Liver (tissue), 9 donors: ENCODE measurements around the gene MYO3B. TPM values are rescaled to one million over a fixed set of nuclear protein-coding genes. Genes with fewer than 3 reads are reported as not detected.

Source experiments
- DNase-seq: peaks from one replicate; pipeline ENCODE4 v3.0.0-alpha.2; 2017; ENCODE audit warnings: low spot score
- H3K27ac ChIP-seq, 2 donors: one replicate each; pipeline ENCODE4 v1.7.0; 2013; ENCODE audit warnings: inconsistent platforms in 2 of 2, low read length in 2 of 2, control low read depth in 1 of 2, low read depth in 1 of 2, mild to moderate bottlenecking in 1 of 2
- H3K27me3 ChIP-seq, 4 donors: one replicate each; pipeline versions ENCODE4 v1.6.1 to v1.7.0; 2013; ENCODE audit warnings: low read length in 3 of 4, inconsistent platforms in 1 of 4, mild to moderate bottlenecking in 1 of 4, moderate library complexity in 1 of 4; ENCODE audit not compliant: control insufficient read depth in 4 of 4, insufficient read depth in 4 of 4
- H3K36me3 ChIP-seq, 4 donors: one replicate each; pipeline versions ENCODE4 v1.6.1 to v1.7.0; 2013; ENCODE audit warnings: low read length in 3 of 4, mild to moderate bottlenecking in 3 of 4, low read depth in 1 of 4, moderate library complexity in 1 of 4; ENCODE audit not compliant: control insufficient read depth in 4 of 4, insufficient read depth in 3 of 4
- H3K4me1 ChIP-seq, 4 donors: one replicate each; pipeline versions ENCODE4 v1.6.1 to v1.7.0; 2013; ENCODE audit warnings: low read length in 3 of 4, mild to moderate bottlenecking in 3 of 4, moderate library complexity in 1 of 4; ENCODE audit not compliant: control insufficient read depth in 4 of 4, insufficient read depth in 4 of 4
- H3K4me3 ChIP-seq, 3 donors: one replicate each; pipeline versions ENCODE4 v1.6.1 to v1.7.0; 2013; ENCODE audit warnings: low read length in 3 of 3, control low read depth in 1 of 3, low read depth in 1 of 3, mild to moderate bottlenecking in 1 of 3
- H3K9ac ChIP-seq, 2 donors: one replicate each; pipeline ENCODE4 v1.7.0; 2013; ENCODE audit warnings: low read length in 2 of 2, mild to moderate bottlenecking in 2 of 2, moderate library complexity in 2 of 2, control low read depth in 1 of 2, low read depth in 1 of 2
- H3K9me3 ChIP-seq, 4 donors: one replicate each; pipeline versions ENCODE4 v1.6.1 to v1.7.0; 2013; ENCODE audit warnings: low read length in 3 of 4; ENCODE audit not compliant: control insufficient read depth in 4 of 4
- FOXA1 ChIP-seq: IDR thresholded peaks from 2 replicates; pipeline ENCODE4 v1.6.1; 2016; ENCODE audit warnings: antibody characterized with exemption
- FOXA2 ChIP-seq: IDR thresholded peaks from 2 replicates; pipeline ENCODE4 v1.6.1; 2016; ENCODE audit warnings: antibody characterized with exemption
- GABPA ChIP-seq, 2 donors: IDR thresholded peaks in 1 of 2; conservative IDR thresholded peaks in 1 of 2; 2 replicates each; pipeline ENCODE4 v1.6.1; 2016; ENCODE audit warnings: antibody characterized with exemption in 2 of 2, mild to moderate bottlenecking in 1 of 2, moderate library complexity in 1 of 2
- HNF4A ChIP-seq, 2 donors: conservative IDR thresholded peaks; 2 replicates each; pipeline ENCODE4 v1.6.1; 2016; ENCODE audit warnings: antibody characterized with exemption in 2 of 2, mild to moderate bottlenecking in 2 of 2
- HNF4G ChIP-seq: IDR thresholded peaks from 2 replicates; pipeline ENCODE4 v1.6.1; 2016; ENCODE audit warnings: antibody characterized with exemption
- NR2F2 ChIP-seq: IDR thresholded peaks from 2 replicates; pipeline ENCODE4 v1.6.1; 2016; ENCODE audit warnings: antibody characterized with exemption
- TAF1 ChIP-seq: conservative IDR thresholded peaks from 2 replicates; pipeline ENCODE4 v1.6.1; 2016; ENCODE audit warnings: antibody characterized with exemption, mild to moderate bottlenecking
- YY1 ChIP-seq: IDR thresholded peaks from 2 replicates; pipeline ENCODE4 v1.6.1; 2016; ENCODE audit warnings: antibody characterized with exemption, mild to moderate bottlenecking
- WGBS: extraction: QIAGEN DNeasy Blood & Tissue Kit; methylation state at CpG from one replicate; pipeline ENCODE4 v1.1.7; 2013; 5-methylcytosine and 5-hydroxymethylcytosine counted together
- polyA plus RNA-seq, 2 donors: library from polyadenylated mRNA; stranded (reverse) in 1 of 2; unstranded in 1 of 2; fragments of 200-250 nt in 1 of 2; fragments of >200 nt in 1 of 2; fragmentation: Nextera tagmentation in 1 of 2; extraction: Ambion mirVana in 1 of 2; gene quantifications; one replicate each; pipeline versions ENCODE4 v1.2.1 to v1.2.3, GENCODE V29; 2013 to 2015
- total RNA-seq, 2 donors: library from RNA; depleted of rRNA; stranded (reverse); fragments of >200 nt; gene quantifications; one replicate each; pipeline ENCODE4 v1.2.3, GENCODE V29; 2014
- TF ChIP-seq, protein P1 (sequence below): IDR thresholded peaks from 2 replicates; pipeline ENCODE4 v1.6.1; 2016; ENCODE audit warnings: antibody characterized with exemption
- TF ChIP-seq, protein P2 (sequence below): IDR thresholded peaks from 2 replicates; pipeline ENCODE4 v1.6.1; 2016; ENCODE audit warnings: antibody characterized with exemption, mild to moderate bottlenecking
- TF ChIP-seq, protein P3 (sequence below): IDR thresholded peaks from 2 replicates; pipeline ENCODE4 v1.6.1; 2016; ENCODE audit warnings: antibody characterized with exemption
- TF ChIP-seq, protein P4 (sequence below): fragments of 150-350 bp; IDR thresholded peaks from 2 replicates; pipeline ENCODE4 v1.5.1; 2017; ENCODE audit warnings: improper control_type of control experiment, low read depth, low read length; ENCODE audit not compliant: missing input control
- donor health status: healthy.
- donor health status: healthy.
- donor health status: healthy.
- donor health status: healthy.
- donor health status: healthy.

MYO3B gene
- total and polyA plus RNA-seq, 4 donors: under 0.01 to 0.05 TPM; not detected in 2

DNA sequence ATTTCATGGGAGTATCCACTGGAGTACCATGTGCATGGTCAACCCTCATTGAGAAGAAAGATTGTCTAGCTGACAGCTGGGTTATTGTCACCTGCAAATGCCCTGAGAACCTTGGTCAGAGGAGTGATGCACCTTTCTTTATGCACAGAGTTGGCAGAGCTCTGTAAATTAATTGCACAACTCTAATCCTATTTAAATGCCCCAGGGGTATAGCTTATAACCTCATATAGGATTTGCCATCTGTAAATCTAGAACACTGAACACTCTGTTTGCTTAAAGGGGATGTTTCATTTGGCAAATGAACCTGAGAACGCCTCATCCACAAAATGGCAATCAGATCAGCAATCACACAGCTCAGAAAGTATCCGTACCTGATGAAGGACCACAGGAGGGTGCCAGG lies 465.4 kb downstream of the MYO3B start:
- Histone ChIP-seq H3K9ac (no peak overlapping the region), H3K4me1 (no peaks in the 10 kb centered on the region), H3K36me3 (no peaks in the 10 kb centered on the region), H3K4me3 (no peak overlapping the region), H3K27ac (no peak overlapping the region), H3K27me3 (no peaks in the 10 kb centered on the region), H3K9me3 (no peaks in the 10 kb centered on the region)
- 92% methylated on average over 2 of the region's 2 CpGs for whole genome bisulfite sequencing
- TF ChIP-seq NR2F2: no peak
- TF ChIP-seq, protein P1, sequence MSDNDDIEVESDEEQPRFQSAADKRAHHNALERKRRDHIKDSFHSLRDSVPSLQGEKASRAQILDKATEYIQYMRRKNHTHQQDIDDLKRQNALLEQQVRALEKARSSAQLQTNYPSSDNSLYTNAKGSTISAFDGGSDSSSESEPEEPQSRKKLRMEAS: no peak
- TF ChIP-seq HNF4A (conservative IDR thresholded peaks at IDR 0.05): no peak
- no peak for TF ChIP-seq GABPA (IDR thresholded peaks at IDR 0.05 in 1 of 2, conservative IDR thresholded peaks at IDR 0.05 in 1 of 2)
- TF ChIP-seq, protein P2, sequence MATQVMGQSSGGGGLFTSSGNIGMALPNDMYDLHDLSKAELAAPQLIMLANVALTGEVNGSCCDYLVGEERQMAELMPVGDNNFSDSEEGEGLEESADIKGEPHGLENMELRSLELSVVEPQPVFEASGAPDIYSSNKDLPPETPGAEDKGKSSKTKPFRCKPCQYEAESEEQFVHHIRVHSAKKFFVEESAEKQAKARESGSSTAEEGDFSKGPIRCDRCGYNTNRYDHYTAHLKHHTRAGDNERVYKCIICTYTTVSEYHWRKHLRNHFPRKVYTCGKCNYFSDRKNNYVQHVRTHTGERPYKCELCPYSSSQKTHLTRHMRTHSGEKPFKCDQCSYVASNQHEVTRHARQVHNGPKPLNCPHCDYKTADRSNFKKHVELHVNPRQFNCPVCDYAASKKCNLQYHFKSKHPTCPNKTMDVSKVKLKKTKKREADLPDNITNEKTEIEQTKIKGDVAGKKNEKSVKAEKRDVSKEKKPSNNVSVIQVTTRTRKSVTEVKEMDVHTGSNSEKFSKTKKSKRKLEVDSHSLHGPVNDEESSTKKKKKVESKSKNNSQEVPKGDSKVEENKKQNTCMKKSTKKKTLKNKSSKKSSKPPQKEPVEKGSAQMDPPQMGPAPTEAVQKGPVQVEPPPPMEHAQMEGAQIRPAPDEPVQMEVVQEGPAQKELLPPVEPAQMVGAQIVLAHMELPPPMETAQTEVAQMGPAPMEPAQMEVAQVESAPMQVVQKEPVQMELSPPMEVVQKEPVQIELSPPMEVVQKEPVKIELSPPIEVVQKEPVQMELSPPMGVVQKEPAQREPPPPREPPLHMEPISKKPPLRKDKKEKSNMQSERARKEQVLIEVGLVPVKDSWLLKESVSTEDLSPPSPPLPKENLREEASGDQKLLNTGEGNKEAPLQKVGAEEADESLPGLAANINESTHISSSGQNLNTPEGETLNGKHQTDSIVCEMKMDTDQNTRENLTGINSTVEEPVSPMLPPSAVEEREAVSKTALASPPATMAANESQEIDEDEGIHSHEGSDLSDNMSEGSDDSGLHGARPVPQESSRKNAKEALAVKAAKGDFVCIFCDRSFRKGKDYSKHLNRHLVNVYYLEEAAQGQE: no peak
- TF ChIP-seq, protein P3, sequence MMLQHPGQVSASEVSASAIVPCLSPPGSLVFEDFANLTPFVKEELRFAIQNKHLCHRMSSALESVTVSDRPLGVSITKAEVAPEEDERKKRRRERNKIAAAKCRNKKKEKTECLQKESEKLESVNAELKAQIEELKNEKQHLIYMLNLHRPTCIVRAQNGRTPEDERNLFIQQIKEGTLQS: no peak
- TF ChIP-seq HNF4G: no peak
- TF ChIP-seq FOXA1: no peak
- no peak for TF ChIP-seq FOXA2
- DNase-seq: no peak

DNA sequence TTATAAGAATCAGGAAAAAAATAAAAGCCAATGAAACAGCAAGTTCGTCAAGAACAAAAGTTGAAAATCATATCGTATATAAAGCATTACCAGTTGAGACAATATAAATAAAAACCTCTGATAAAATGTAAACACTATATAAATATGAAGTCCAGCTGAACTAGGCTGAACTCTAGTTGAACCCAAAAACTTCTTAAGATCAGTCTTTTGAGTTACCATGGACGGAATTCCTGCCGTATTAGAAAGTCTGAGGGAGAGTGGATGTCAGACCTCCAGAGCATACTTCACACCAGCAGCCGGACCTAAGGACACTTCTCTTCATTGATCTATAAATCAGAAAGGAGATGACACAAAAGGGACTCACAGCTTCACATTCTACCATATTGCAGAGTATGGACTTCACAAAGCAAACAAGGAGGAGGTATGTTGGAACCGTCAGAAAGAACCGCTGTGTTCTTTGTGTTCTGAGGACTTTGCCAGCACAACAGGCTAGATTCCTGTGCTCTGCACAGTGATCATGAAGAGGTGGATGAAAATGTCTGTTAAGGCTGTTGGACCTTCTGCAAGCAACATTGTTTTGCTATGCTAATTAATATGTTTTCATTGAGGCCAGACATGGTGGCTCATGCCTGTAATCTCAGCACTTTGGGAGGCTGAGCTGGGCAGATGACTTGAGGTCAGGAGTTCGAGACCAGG lies 469.9 kb downstream of the MYO3B start:
- Histone ChIP-seq H3K27ac (no peak overlapping the region), H3K4me3 (no peak overlapping the region), H3K27me3 (no peaks in the 10 kb centered on the region), H3K9me3 (no peaks in the 10 kb centered on the region), H3K36me3 (no peaks in the 10 kb centered on the region), H3K9ac (no peak overlapping the region), H3K4me1 (no peaks in the 10 kb centered on the region)
- WGBS: 81% methylated on average over 8 of the region's 8 CpGs
- TF ChIP-seq, protein P4, sequence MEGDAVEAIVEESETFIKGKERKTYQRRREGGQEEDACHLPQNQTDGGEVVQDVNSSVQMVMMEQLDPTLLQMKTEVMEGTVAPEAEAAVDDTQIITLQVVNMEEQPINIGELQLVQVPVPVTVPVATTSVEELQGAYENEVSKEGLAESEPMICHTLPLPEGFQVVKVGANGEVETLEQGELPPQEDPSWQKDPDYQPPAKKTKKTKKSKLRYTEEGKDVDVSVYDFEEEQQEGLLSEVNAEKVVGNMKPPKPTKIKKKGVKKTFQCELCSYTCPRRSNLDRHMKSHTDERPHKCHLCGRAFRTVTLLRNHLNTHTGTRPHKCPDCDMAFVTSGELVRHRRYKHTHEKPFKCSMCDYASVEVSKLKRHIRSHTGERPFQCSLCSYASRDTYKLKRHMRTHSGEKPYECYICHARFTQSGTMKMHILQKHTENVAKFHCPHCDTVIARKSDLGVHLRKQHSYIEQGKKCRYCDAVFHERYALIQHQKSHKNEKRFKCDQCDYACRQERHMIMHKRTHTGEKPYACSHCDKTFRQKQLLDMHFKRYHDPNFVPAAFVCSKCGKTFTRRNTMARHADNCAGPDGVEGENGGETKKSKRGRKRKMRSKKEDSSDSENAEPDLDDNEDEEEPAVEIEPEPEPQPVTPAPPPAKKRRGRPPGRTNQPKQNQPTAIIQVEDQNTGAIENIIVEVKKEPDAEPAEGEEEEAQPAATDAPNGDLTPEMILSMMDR: no peak
- TF ChIP-seq GABPA (IDR thresholded peaks at IDR 0.05 in 1 of 2, conservative IDR thresholded peaks at IDR 0.05 in 1 of 2) (no peak), FOXA2 (no peak), YY1 (no peak), TAF1 (no peak), FOXA1 (no peak)
- TF ChIP-seq, protein P3: no peak
- TF ChIP-seq, protein P2: no peak
- DNase-seq: no peak
